HL-60 (cell line): ENCODE results near the gene CCDC30.

Experiments used
- CTCF ChIP-seq: IDR thresholded peaks from one replicate; pipeline ENCODE4 v1.5.1; 2011; ENCODE audit warnings: low read length, control low read depth, inconsistent platforms; ENCODE audit not compliant: insufficient read depth
- GABPA ChIP-seq: IDR thresholded peaks from 2 replicates; pipeline ENCODE4 v1.6.1; 2012; ENCODE audit warnings: low read depth
- POLR2AphosphoS5 ChIP-seq: IDR thresholded peaks from 2 replicates; pipeline ENCODE4 v1.6.1; 2012; ENCODE audit warnings: low read depth
- SPI1 ChIP-seq: IDR thresholded peaks from 2 replicates; pipeline ENCODE4 v1.6.1; 2012; ENCODE audit warnings: low read depth, mild to moderate bottlenecking, borderline replicate concordance
- TF ChIP-seq, protein P1 (sequence below): IDR thresholded peaks from 2 replicates; pipeline ENCODE4 v1.6.1; 2012; ENCODE audit warnings: low read depth; ENCODE audit not compliant: insufficient replicate concordance

DNA sequence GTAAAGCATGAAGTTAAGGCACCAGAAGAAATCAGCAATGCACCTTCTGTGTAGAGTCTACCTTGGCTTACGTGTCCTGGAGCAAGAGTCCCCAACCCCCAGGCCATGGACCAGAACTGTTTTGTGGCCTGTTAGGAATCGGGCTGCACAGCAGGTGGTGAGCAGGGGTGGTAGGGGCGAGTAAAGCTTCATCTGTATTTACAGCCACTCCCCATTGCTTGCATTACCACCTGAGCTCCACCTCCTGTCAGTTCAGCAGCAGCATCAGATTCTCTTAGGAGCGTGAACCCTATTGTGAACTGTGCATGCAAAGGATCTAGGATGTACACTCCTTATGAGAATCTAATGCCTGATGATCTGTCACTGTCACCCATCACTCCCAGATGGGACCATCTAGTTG is 28.7 kb upstream of the CCDC30 start:
- TF ChIP-seq CTCF, result no peak
- no peak for TF ChIP-seq POLR2AphosphoS5
- TF ChIP-seq GABPA, result no peak
- TF ChIP-seq, protein P1, sequence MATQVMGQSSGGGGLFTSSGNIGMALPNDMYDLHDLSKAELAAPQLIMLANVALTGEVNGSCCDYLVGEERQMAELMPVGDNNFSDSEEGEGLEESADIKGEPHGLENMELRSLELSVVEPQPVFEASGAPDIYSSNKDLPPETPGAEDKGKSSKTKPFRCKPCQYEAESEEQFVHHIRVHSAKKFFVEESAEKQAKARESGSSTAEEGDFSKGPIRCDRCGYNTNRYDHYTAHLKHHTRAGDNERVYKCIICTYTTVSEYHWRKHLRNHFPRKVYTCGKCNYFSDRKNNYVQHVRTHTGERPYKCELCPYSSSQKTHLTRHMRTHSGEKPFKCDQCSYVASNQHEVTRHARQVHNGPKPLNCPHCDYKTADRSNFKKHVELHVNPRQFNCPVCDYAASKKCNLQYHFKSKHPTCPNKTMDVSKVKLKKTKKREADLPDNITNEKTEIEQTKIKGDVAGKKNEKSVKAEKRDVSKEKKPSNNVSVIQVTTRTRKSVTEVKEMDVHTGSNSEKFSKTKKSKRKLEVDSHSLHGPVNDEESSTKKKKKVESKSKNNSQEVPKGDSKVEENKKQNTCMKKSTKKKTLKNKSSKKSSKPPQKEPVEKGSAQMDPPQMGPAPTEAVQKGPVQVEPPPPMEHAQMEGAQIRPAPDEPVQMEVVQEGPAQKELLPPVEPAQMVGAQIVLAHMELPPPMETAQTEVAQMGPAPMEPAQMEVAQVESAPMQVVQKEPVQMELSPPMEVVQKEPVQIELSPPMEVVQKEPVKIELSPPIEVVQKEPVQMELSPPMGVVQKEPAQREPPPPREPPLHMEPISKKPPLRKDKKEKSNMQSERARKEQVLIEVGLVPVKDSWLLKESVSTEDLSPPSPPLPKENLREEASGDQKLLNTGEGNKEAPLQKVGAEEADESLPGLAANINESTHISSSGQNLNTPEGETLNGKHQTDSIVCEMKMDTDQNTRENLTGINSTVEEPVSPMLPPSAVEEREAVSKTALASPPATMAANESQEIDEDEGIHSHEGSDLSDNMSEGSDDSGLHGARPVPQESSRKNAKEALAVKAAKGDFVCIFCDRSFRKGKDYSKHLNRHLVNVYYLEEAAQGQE, result no peak
- TF ChIP-seq SPI1, result no peak
